Vagina (tissue), 2 donors: ENCODE results near the gene PRTN3.

ENCODE experiments used
- CTCF ChIP-seq, 3 experiments: fragments of 450-650 bp in 2 of 3; fragments of 200-600 bp in 1 of 3; sonication (generic) in 1 of 3; IDR thresholded peaks; one replicate each; pipeline ENCODE4 v1.5.1; 2017 to 2019; ENCODE audit warnings: antibody characterized with exemption in 3 of 3, mild to moderate bottlenecking in 2 of 3, moderate library complexity in 2 of 3
- POLR2A ChIP-seq, 2 donors: fragments of 450-650 bp; IDR thresholded peaks; one replicate each; pipeline ENCODE4 v1.6.1; 2017; ENCODE audit warnings: antibody characterized with exemption in 2 of 2, mild to moderate bottlenecking in 2 of 2, moderate library complexity in 2 of 2
- POLR2AphosphoS5 ChIP-seq, 2 donors: sonication (generic); formaldehyde crosslinking; IDR thresholded peaks; one replicate each; pipeline ENCODE4 v1.9.0; 2017; ENCODE audit warnings: antibody characterized with exemption in 2 of 2, mild to moderate bottlenecking in 2 of 2, low read depth in 1 of 2; ENCODE audit not compliant: insufficient read depth in 1 of 2

- TF ChIP-seq CTCF (IDR thresholded peaks at IDR 0.05) (no peak), POLR2A (IDR thresholded peaks at IDR 0.05) (no peak), POLR2AphosphoS5 (IDR thresholded peaks at IDR 0.05; ENCODE audit: insufficient read depth in 1 of 2, low read depth in 1 of 2) (no peak)
Measured at GRCh38 chr19:887072-887471, 46.3 kb downstream of the PRTN3 start.
